Dedifferentiated amniotic fluid mesenchymal stem cell (primary cell): ENCODE measurements around the gene TGFBI.

Source experiments
- DNase-seq: peaks from one replicate; pipeline ENCODE4 v3.0.0-alpha.2; 2016; ENCODE audit errors: extremely low spot score

The TGFBI gene

GRCh38 chr5:136089791-136090190 lies 61.0 kb downstream of the TGFBI start:
- no peak for DNase-seq

- no peak for DNase-seq
Measured at GRCh38 chr5:136090319-136090718, 61.5 kb downstream of the TGFBI start.

- DNase-seq: no peak
Measured at GRCh38 chr5:136094189-136094912, 65.6 kb downstream of the TGFBI start.

GRCh38 chr5:136094913-136095641 lies 66.3 kb downstream of the TGFBI start:
- DNase-seq: no peak

- DNase-seq: no peak
Measured at GRCh38 chr5:136098176-136098575, 69.4 kb downstream of the TGFBI start.

- DNase-seq: no peak
Measured at GRCh38 chr5:136099870-136100269, 71.1 kb downstream of the TGFBI start.

GRCh38 chr5:136101884-136102283 lies 73.1 kb downstream of the TGFBI start:
- no peak for DNase-seq

GRCh38 chr5:136103118-136103517 lies 74.3 kb downstream of the TGFBI start:
- no peak for DNase-seq

- DNase-seq: no peak
Measured at GRCh38 chr5:136104306-136104965, 75.6 kb downstream of the TGFBI start.

- no peak for DNase-seq
Measured at GRCh38 chr5:136106351-136107031, 77.7 kb downstream of the TGFBI start.

GRCh38 chr5:136108180-136108611 lies 79.4 kb downstream of the TGFBI start:
- no peak for DNase-seq

GRCh38 chr5:136108766-136109165 lies 80.0 kb downstream of the TGFBI start:
- no peak for DNase-seq

- DNase-seq: no peak
Measured at GRCh38 chr5:136109453-136110135, 80.8 kb downstream of the TGFBI start.
